NT2/D1 (cell line): ENCODE measurements around the gene DHX29.

Source experiments
- SUZ12 ChIP-seq: IDR thresholded peaks from 2 replicates; pipeline ENCODE4 v1.6.1; 2011; ENCODE audit not compliant: insufficient read length, insufficient read depth; ENCODE audit errors: extremely low read depth
- YY1 ChIP-seq: IDR thresholded peaks from 2 replicates; pipeline ENCODE4 v1.6.1; 2011; ENCODE audit not compliant: insufficient read length, insufficient read depth
- ZNF274 ChIP-seq: IDR thresholded peaks from 2 replicates; pipeline ENCODE4 v1.6.1; 2011; ENCODE audit warnings: mild to moderate bottlenecking, low read depth, low read length

DNA sequence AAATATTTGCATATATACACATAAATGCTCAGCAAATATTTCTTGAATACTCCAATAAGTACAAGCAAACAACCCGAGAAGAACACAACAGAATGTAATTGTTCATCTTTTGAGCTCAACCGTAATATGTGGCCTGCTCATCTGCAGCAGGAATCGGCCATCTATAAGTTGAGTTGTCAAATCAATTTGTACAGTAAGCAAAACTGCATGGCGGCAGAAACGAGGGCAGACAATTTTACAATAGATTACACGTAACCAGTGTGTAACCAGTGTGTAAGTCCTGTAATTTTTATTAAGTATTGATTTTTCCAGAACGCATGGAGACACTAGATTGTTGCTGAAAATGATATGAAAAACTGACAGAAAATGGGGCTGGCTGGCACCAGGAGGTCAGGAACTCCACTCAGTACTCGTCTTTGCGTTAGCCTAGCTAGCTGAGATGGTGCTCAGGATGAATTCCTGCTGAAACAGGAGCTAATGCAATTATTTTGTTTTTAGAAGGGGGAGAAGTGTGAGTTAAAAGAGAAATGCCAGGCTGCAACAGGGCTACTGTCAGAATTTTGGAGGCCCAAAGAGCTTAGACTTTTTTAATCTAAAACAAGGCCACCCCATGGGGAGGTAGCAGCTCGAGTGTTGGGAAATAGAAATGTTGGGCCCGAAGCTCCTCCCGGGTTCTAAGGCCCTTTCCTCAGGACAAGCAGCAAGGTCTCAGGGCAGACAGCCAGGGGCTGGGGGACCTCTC, 682 bp downstream of the DHX29 start:
- TF ChIP-seq ZNF274 (no peak), SUZ12 (no peak), YY1 (no peak)
